ENCODE measurements around the gene TP63.

GRCh38 chr3:189842681-189843602, 211.8 kb downstream of the TP63 start:
- TF ChIP-seq CTCF (IDR thresholded peaks at IDR 0.05), result no peak
- TF ChIP-seq POLR2AphosphoS5 (IDR thresholded peaks at IDR 0.05), result no peak
- TF ChIP-seq POLR2A (IDR thresholded peaks at IDR 0.05), result no peak
- no peak for TF ChIP-seq EP300 (IDR thresholded peaks at IDR 0.05; ENCODE audit: low read depth)
